Epidermal melanocyte (primary cell): ENCODE data around the gene CTCF.

ENCODE experiments used
- DNase-seq: peaks from one replicate; pipeline ENCODE4 v3.0.0; 2011; ENCODE audit warnings: low spot score; ENCODE audit not compliant: insufficient read length

The CTCF gene

DNA sequence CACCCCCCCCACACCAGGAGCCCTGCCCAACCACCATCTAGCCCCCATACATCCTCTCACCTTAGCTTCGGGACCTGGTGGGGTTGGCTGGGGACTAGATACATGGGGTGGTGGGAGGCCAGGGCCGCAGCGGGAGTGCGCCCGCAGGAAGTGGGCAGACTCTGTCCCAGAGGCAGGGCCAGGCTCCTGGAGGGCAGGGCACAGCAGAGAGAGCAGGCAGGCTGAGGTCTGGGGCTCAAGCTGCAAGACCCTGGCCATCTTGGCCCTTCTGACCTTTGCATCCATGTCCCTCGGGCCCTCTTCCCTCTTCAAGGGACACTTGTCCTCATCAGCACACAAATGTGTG, 101.5 kb downstream of the CTCF start:
- no peak for DNase-seq

DNA sequence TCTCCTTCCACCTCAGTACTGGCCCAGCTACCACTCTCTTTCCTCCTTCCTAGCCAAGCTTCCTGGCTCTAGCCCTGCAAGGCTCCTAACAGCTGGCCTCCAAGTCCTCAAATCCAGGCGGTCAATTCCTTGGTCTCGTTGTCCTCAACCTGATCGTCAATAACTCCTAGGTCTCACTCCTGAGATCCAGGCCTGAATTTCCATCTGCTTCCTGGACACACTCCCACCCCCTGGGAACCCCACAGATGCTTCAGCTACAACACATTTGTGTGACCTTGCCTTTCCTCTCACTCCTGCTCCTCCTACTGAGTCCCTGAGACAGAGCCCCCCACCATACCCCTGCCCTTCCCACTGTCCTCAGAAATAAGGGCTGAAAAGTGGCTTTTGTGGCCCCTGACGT, 101.9 kb downstream of the CTCF start:
- DNase-seq, result no peak

DNA sequence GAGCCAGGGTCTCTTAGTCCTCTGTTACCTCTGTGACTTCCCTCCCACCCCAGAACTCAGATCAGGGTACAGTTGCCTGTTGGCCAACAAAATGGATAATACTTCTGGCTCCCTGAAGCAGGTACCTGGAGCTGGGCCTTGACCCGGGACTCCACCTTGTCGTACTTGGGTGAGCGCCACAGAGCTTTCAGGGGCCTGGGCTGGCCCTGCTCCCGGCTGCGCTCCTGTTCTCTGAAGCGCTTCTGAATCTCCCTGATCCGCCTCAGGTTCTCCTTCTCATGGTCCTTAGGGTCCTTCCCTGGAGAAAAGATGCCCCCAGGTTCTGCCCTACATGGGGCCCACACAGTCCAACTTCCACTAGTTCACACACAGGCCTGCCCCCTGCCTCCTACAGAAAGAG, 102.5 kb downstream of the CTCF start:
- DNase-seq, result no peak

DNA sequence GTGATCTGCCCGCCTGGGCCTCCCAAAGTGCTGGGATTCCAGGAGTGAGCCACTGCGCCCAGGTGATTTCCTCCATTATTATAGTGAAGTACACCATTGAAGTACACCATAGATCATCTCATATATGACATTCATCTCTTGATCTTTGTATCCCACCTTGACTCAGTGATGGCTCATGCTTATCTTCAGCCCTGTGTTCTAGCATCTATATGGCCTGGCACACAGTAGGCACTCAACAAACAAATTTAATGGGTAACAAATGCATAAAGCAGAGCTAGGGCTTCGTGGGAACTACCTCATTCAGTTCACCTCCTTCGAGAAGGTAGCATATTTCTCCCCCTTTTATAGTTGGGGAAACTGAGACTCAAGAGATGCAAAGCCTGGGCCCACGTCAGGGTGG, 103.3 kb downstream of the CTCF start:
- DNase-seq, result no peak

GRCh38 chr16:67666032-67666551, 103.8 kb downstream of the CTCF start:
- DNase-seq, result peak; percentile 17

DNA sequence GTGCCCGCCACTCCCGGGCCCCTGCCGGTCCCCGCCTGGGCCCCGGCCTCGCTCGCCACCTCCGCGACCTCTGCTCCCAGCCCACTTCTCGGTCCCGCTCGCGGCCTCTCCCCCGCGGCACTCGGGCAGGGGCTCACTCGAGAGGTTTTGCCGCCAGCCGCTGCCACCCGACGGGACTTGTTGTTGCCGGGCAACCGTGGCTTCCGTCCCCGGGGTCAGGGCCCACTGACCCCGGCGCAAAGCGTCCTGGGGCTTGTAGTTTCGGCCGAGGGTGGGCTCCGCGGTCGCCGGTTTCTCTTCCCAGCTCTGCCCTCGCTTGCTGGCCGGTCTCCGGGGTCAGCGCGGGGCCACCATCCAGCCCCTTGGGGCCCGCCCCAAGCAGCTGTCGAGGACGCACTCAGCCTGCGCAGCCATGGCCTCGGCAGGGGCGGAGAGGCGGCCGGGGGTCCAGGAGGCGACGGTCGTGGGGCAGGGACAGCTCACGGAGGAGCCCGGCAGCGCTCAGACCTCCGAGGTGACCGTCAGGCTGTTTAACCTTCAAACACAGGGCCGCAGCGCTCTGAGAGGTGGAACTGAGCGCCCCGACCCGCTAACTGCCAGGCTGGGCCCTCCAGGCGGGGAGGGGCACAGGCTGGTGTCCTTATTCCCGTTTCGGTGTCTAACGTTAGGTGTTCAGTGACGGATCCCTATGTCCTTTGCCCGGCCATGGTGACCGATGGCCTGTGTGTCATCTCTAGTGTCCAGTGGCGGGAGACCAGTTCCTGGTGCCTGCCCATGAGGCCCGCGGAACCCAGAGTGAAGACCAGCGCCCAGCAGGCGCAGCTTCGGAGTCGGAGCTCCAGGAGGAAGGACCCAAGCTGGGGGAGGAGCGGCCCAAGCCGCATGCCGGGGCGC, 104.5 kb downstream of the CTCF start, which contains the start of the genes C16orf86 and ENKD1:
TSS of gene C16orf86 (plus strand) at position 256 of the 894 bp plus-strand sequence. CDS start at position 413, 157 bp downstream.
TSS of gene ENKD1 (minus strand) at position 192 of the 894 bp plus-strand sequence. CDS start 308 bp downstream, outside the sequence.
- DNase-seq, result peak; percentile 95

DNA sequence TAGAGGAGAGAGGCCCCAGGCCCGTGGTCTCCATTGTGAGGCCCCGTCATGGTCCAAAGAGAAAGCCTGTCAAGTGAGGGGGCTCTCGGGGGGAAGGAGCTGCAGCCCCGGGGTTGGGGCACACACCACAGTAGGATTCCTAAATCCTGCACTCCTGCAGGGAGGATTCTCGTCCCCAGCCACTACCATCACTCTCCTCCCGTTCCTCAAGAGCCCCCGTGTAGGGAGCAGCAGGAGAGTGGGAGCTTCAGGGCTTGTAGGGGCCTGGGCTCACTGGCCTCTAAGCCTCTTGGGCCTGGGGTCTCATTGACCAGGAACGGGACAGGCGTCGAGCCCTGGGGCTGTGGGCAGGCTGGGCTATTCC, 105.1 kb downstream of the CTCF start:
- DNase-seq, result peak; percentile 13

DNA sequence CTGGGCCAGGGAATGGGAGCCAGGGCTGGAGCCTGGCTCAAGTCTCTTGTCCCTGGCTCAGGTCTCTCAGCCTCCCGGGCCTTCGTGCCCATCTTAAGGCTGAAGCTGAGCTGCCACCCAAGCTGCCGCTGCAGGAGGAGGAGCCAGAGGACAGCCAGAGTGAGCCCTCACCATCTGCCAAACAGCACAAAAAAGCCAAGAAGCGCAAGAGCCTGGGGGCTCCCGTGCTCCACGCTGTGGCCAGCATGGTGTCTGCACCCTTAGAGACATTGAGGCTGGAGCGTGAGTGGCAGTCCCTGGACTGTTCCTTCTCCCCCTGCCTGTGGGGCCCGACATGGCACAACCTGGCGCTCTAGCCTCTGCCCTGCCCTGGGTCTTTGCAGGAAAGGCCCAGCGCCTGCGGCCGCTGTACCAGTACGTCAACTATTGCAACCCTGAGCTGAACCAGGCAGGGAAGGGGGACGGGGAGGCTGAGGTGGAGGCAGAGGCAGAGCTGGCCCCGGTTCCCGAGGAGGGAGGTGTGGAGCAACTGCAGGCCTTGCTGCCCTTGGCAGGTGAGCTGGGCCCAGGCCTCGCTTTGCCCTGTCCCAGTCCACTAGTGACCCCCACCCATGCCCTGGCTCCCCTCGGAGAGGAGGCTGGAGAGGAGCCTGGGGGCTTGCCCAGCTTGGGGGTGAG, 105.6 kb downstream of the CTCF start:
- peak; percentile 99 for DNase-seq

GRCh38 chr16:67668495-67669157, 106.3 kb downstream of the CTCF start:
- no peak for DNase-seq

DNA sequence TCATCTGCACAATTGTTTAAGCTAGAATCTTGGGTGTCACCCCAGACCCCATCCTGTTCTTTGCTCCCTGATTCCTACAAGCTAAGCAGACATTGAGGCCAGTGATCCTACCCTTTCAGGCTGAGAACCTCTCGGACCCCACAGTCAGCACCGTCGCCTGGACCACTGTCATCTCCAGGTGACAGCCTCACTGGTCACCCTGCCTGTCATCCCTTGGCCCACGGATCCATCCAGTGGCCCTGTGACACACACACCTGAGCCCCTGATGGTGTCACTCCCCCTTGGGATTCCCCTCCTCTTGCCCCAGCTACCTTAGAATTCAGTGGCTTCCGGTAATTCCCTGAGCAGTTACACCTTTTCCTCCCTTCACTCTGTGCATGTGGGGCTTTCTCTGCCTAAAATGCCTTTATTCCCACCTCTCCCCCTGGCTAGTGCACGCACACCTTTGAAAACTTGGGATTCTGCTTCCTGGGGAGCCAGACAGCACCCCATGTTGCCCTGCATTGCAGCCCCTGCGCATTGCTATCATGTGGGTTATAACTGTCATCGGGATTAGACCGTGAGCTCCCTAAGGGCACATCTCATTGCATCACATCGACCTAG, 107.3 kb downstream of the CTCF start:
- no peak for DNase-seq

GRCh38 chr16:67672306-67672705, 110.0 kb downstream of the CTCF start:
- no peak for DNase-seq

DNA sequence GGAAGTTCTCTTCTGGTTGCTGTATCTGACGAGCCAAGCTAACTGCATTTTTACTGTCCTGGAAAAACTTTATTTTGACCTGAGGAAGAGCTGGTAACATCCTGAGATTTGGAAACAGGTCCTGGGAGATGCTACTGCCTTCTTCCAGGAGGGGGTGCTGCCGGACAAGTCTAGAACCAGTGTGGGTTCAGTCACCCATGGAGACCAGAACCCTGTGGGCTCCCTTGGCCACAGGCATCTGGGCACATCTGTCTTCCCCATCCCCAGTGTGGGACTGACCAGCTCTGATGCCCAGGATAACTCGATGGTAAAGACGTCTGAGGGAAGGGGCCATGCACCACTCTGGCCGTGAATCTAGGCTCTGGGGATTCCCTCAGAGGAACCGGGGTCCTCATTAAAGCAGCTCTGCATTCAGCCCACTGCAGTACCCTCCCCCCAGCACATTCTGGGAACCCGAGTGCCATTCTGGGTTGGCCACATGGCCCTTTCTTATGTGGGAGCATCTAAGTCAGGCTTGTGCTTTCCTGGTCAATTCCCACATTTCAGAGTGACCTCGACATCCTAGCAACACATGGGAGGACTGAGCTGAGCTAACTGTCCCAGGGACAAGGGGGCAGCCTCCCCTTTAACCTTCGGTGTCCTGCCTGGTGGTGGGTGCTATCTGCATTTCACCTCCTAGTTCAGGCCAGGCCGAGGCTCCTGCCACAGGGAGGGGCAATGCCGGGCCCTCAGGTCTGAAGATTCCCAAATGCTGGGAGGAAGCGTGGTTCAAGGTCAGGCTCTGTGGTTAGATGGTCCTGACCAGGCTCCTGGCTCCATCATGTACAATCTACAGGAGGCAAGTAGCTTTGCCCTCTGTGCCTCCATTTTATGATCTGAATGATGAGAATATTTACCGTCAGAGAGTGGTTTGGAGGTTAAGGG, 110.7 kb downstream of the CTCF start:
- peak; percentile 92 for DNase-seq

DNA sequence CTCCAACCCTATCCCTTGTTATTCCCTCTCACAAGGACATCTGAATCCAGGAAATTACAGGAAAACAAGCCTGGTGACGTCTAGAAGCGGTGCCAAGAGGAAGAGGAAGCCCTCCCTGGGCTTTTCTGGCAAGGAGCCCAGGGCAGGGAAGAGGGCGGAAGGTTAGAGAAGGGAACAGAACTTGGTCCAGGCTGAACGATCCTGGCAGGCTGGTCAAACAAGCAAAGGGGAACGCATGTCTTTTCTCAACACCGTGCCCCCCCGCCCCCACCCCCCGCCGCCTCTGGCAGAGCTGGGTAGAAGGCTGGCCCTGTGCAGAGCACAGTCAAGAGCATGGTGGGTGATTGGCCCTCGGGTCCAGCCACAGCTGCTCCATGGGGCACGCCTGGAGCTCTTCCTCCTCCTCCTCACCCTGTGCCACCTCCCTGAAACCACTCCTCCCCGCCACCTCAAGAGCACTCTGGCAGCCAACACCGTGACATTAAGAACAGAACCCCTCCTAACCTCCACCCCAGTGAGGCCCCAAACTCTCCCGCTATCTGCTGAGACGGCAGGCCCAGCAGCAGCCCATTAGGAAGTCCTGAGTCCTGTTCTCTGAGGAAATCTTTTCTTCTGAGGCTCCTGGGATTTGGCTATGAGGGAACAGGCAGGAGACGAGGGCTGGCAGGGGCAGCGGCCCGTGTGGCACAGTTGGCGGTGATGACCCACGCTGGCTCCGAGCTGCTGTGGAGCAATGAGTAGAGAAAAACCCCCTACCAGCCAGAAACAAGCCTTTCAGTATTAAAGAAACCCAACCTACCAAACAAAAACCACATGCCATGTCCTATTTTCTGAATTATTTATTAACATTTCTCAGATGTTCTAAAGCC, 111.6 kb downstream of the CTCF start:
- no peak for DNase-seq

GRCh38 chr16:67674851-67675578, 112.7 kb downstream of the CTCF start:
- no peak for DNase-seq

GRCh38 chr16:67675579-67675935, 113.2 kb downstream of the CTCF start:
- DNase-seq, result no peak

DNA sequence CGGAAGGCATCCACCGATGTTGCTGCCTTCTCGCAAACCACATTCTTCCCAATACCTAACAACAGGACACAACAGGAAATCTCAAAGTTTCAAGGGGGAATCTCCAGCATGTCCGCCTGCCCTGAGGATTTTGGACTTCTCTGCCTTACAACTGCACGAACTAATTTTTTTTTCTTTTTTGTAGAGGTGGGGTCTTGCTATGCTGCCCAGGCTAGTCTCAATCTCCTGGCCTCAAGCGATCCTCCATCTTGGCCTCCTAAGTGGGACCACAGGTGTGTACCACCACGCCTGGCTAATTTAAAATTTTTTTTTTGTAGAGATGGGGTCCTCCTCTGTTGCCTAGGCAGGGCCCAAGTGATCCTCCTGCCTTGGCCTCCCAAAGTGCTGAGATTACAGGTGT, 113.7 kb downstream of the CTCF start:
- DNase-seq, result no peak

GRCh38 chr16:67676516-67676915, 114.2 kb downstream of the CTCF start:
- no peak for DNase-seq

DNA sequence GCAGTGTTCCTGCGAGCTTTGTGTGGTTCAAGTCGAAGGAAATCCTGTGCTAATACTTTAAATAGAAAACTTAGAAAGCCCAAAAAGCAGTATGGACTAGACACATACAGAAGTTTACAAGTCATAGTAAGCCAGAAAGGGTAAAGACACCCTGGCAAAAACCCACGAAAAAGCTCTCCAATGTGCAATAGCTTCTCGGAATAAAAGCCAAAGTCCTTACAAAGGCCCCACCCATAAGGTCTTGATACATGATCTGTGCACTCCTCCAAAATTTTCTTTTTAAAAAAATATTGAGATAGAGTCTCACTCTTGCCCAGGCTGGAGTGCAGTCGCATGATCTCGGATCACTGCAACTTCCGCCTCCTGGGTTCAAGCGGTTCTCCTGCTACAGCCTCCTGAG, 114.6 kb downstream of the CTCF start:
- DNase-seq, result no peak

- no peak for DNase-seq
These were observed 115.4 kb downstream of the CTCF start for GRCh38 chr16:67677712-67678111.
